Measurements from ENCODE around the gene SUGCT.

SUGCT gene

GRCh38 chr7:40093631-40094350 is 41.0 kb upstream of the SUGCT start:
- TF ChIP-seq ZNF514 (tag by site-specific recombination; IDR thresholded peaks at IDR 0.05) (no peak), SALL2 (tag by site-specific recombination; IDR thresholded peaks at IDR 0.05; ENCODE audit: borderline replicate concordance) (no peak), ZNF324 (tag by site-specific recombination; IDR thresholded peaks at IDR 0.05) (no peak), ZNF785 (tag by site-specific recombination; IDR thresholded peaks at IDR 0.05) (no peak), ZNF518A (tag by site-specific recombination; conservative IDR thresholded peaks at IDR 0.05; ENCODE audit: low read depth) (no peak), WT1 (tag by site-specific recombination; IDR thresholded peaks at IDR 0.05) (no peak), ATF2 (tag by site-specific recombination; IDR thresholded peaks at IDR 0.05; ENCODE audit: low read depth) (no peak), ZNF585B (tag by site-specific recombination; IDR thresholded peaks at IDR 0.05) (no peak), ZNF670 (tag by site-specific recombination; IDR thresholded peaks at IDR 0.05; ENCODE audit: low read depth) (no peak), ZSCAN5A (tag by site-specific recombination; IDR thresholded peaks at IDR 0.05) (no peak), ZNF529 (tag by site-specific recombination; IDR thresholded peaks at IDR 0.05; ENCODE audit: insufficient replicate concordance) (no peak), REPIN1 (tag by site-specific recombination; IDR thresholded peaks at IDR 0.05; ENCODE audit: low read depth) (no peak), ZNF768 (tag by site-specific recombination; IDR thresholded peaks at IDR 0.05) (no peak), OVOL3 (tag by site-specific recombination; IDR thresholded peaks at IDR 0.05) (no peak), ZNF658 (tag by site-specific recombination; IDR thresholded peaks at IDR 0.05) (no peak), TSHZ1 (tag by site-specific recombination; IDR thresholded peaks at IDR 0.05; ENCODE audit: borderline replicate concordance) (no peak)
- ChIA-PET CTCF (no interaction called here), POLR2A (no interaction called here)
- H3K27ac ChIP-seq (ENCODE audit: extremely low read depth, low read depth, low read length): no peak overlapping the region
- H3K9me3 ChIP-seq (ENCODE audit: control insufficient read depth, insufficient read depth, low read depth, low read length): no peaks in the 10 kb centered on the region
- H3K4me3 ChIP-seq (ENCODE audit: low read depth, low read length): no peak overlapping the region
- H3K4me1 ChIP-seq (ENCODE audit: control insufficient read depth, insufficient read depth, low read length): peaks cover 3% of the 10 kb centered on the region; the same call in 1 of the 2 replicates
- H3K36me3 ChIP-seq (ENCODE audit: control insufficient read depth in 2 of 2, insufficient read depth in 1 of 2, low read length in 2 of 2): peaks cover 37 to 48% of the 10 kb centered on the region in 2 experiments

All from HEK293 (cell line).